Neural crest cell (in vitro differentiated cells): ENCODE data around the gene PUM2. TPM values are rescaled to one million over a fixed set of nuclear protein-coding genes. Genes with fewer than 3 reads are reported as not detected.
A peak's percentile ranks its signal among the peaks of the same experiment; 100 is the strongest.
"Not testable (repeated sequence)": the region's sequence is repeated elsewhere in the genome, so short reads cannot be mapped to it uniquely, and the experiment has no call there.

ENCODE experiments used
- DNase-seq: peaks from one replicate; pipeline ENCODE4 v3.0.0; 2021; ENCODE audit warnings: low read depth, mixed read lengths, low spot score
- H3K27ac Mint-ChIP-seq: one replicate; pipeline ENCODE4 v1.8.0; 2021; ENCODE audit warnings: mild to moderate bottlenecking, mixed read lengths; ENCODE audit not compliant: unreplicated experiment
- H3K27me3 Mint-ChIP-seq: 2 replicates; pipeline ENCODE4 v1.8.0; 2021; ENCODE audit warnings: low read depth, mild to moderate bottlenecking, mixed read lengths
- H3K36me3 Mint-ChIP-seq: 2 replicates; pipeline ENCODE4 v1.8.0; 2021; ENCODE audit warnings: low read depth, mild to moderate bottlenecking, mixed read lengths
- H3K4me1 Mint-ChIP-seq: 2 replicates; pipeline ENCODE4 v1.8.0; 2021; ENCODE audit warnings: mixed read lengths
- H3K4me3 Mint-ChIP-seq: one replicate; pipeline ENCODE4 v1.8.0; 2021; ENCODE audit warnings: mild to moderate bottlenecking, mixed read lengths
- H3K9me3 Mint-ChIP-seq: 2 replicates; pipeline ENCODE4 v1.8.0; 2021; ENCODE audit warnings: mixed read lengths
- CTCF ChIP-seq: fragments of 200-600 bp; sonication (generic); conservative IDR thresholded peaks from 2 replicates; pipeline ENCODE4 v1.5.0; 2021; ENCODE audit warnings: antibody characterized with exemption, mild to moderate bottlenecking
- total RNA-seq: library from RNA; stranded (reverse); gene quantifications from 2 replicates; pipeline ENCODE4 v1.2.1, GENCODE V29; 2021

Gene PUM2
- total RNA-seq, 1 donor from 2014 or later, result 110 TPM

DNA sequence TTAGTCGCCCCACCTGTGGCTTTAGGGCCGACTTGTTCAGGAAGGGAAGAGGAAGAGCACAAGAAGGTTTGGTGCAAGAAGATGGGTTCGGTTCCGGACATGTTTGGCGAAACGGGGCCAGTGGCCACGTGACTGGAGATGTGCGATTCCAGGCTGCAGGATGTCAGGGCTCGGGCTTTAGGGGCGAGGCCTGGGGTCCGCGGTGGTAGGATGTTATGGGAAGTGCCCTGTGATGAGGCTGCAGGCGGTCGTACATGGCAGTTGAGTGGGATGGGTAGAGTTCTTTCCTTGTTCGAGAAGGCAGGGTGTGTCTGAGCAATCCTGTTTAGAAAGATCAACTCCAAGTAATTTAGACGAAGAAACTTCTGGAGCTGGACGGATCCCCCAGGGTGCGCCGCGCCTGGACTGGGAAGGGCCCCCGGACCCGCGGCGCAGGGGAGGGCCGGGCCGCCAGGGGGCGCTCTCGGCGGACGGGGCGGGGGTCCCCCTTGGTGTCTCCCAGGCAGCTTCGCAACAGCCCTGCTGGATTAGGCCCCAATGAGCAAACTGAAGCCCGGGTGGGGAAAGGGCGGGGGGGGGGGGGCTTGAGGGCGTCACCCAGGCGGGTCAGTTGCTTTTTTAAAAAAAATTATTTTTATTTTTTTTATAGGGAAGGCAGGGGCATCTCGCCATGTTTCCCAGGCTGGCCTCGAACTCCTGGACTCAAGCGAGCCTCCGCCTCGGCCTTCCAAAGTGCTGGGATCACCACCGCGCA, 108.5 kb downstream of the PUM2 start:
- H3K4me3 Mint-ChIP-seq, result peak overlapping the region; percentile 49
- peaks cover 19% of the 10 kb centered on the region for H3K4me1 Mint-ChIP-seq
- DNase-seq, result no peak
- peaks cover 10% of the 10 kb centered on the region for H3K36me3 Mint-ChIP-seq
- peak; percentile 55 for TF ChIP-seq CTCF
- no peaks in the 10 kb centered on the region for H3K27me3 Mint-ChIP-seq
- peaks cover 14% of the 10 kb centered on the region for H3K9me3 Mint-ChIP-seq
- no peak overlapping the region for H3K27ac Mint-ChIP-seq

GRCh38 chr2:20240291-20240690, 110.4 kb downstream of the PUM2 start:
- DNase-seq, H3K27me3 Mint-ChIP-seq, H3K27ac Mint-ChIP-seq, H3K36me3 Mint-ChIP-seq: not testable (repeated sequence)
- Mint-ChIP-seq H3K9me3 (peaks cover 14% of the 10 kb centered on the region), H3K4me1 (peaks cover 27% of the 10 kb centered on the region), H3K4me3 (peak overlapping the region; percentile 45)

GRCh38 chr2:20236496-20236895, 114.1 kb downstream of the PUM2 start:
- Mint-ChIP-seq H3K9me3 (peaks cover 14% of the 10 kb centered on the region), H3K36me3 (no peaks in the 10 kb centered on the region), H3K27ac (no peak overlapping the region), H3K27me3 (no peaks in the 10 kb centered on the region), H3K4me3 (no peak overlapping the region), H3K4me1 (peaks cover 20% of the 10 kb centered on the region)
- DNase-seq, result no peak
- no peak for TF ChIP-seq CTCF

- peaks cover 17% of the 10 kb centered on the region for H3K4me1 Mint-ChIP-seq
- no peaks in the 10 kb centered on the region for H3K27me3 Mint-ChIP-seq
- H3K4me3 Mint-ChIP-seq, result no peak overlapping the region
- H3K36me3 Mint-ChIP-seq, result no peaks in the 10 kb centered on the region
- peaks cover 11% of the 10 kb centered on the region for H3K9me3 Mint-ChIP-seq
- DNase-seq, result no peak
- no peak for TF ChIP-seq CTCF
- no peak overlapping the region for H3K27ac Mint-ChIP-seq
These were observed 114.9 kb downstream of the PUM2 start for GRCh38 chr2:20235655-20236305.

DNA sequence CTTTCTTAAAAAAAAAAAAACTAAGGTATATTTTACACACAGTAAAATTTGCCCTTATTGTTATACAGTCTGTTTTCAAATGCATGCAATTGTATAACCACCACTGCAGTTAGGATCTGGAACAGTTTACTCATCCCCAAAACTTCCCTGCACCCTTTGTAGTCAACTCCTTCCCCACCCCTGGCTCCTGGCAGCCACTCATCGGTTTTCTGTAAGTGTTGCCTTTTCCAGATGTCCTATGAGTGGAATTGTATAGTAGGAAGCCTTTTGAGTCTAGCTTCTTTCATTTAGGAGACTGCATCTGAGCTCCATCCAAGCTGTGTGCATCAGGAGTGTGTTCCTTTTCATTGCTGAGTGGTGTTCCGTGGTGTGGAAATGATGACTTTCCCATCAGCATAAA, 116.0 kb downstream of the PUM2 start:
- DNase-seq, H3K4me3 Mint-ChIP-seq, H3K27me3 Mint-ChIP-seq, H3K4me1 Mint-ChIP-seq, H3K27ac Mint-ChIP-seq, H3K9me3 Mint-ChIP-seq, H3K36me3 Mint-ChIP-seq: not testable (repeated sequence)

GRCh38 chr2:20232837-20233207, 117.8 kb downstream of the PUM2 start:
- DNase-seq, result no peak
- Mint-ChIP-seq H3K36me3 (no peaks in the 10 kb centered on the region), H3K4me1 (peaks cover 8% of the 10 kb centered on the region), H3K9me3 (peaks cover 2% of the 10 kb centered on the region), H3K27ac (no peak overlapping the region), H3K27me3 (no peaks in the 10 kb centered on the region), H3K4me3 (no peak overlapping the region)
- no peak for TF ChIP-seq CTCF
